Rectal smooth muscle tissue (tissue), 1 donor: ENCODE measurements around the gene POGK.
A peak's percentile ranks its signal among the peaks of the same experiment; 100 is the strongest.

Experiments used
- H3K27ac ChIP-seq: one replicate; pipeline ENCODE4 v1.7.0; 2013; ENCODE audit warnings: low read depth, low read length, inconsistent platforms
- H3K27me3 ChIP-seq: one replicate; pipeline ENCODE4 v1.7.0; 2013; ENCODE audit warnings: low read length; ENCODE audit not compliant: control insufficient read depth, insufficient read depth
- H3K36me3 ChIP-seq: one replicate; pipeline ENCODE4 v1.7.0; 2013; ENCODE audit warnings: low read length; ENCODE audit not compliant: control insufficient read depth, insufficient read depth
- H3K4me1 ChIP-seq: one replicate; pipeline ENCODE4 v1.7.0; 2013; ENCODE audit warnings: low read length; ENCODE audit not compliant: control insufficient read depth, insufficient read depth
- H3K4me3 ChIP-seq: one replicate; pipeline ENCODE4 v1.7.0; 2013; ENCODE audit warnings: low read length
- H3K9ac ChIP-seq: one replicate; pipeline ENCODE4 v1.7.0; 2013; ENCODE audit warnings: low read length

The POGK gene

DNA sequence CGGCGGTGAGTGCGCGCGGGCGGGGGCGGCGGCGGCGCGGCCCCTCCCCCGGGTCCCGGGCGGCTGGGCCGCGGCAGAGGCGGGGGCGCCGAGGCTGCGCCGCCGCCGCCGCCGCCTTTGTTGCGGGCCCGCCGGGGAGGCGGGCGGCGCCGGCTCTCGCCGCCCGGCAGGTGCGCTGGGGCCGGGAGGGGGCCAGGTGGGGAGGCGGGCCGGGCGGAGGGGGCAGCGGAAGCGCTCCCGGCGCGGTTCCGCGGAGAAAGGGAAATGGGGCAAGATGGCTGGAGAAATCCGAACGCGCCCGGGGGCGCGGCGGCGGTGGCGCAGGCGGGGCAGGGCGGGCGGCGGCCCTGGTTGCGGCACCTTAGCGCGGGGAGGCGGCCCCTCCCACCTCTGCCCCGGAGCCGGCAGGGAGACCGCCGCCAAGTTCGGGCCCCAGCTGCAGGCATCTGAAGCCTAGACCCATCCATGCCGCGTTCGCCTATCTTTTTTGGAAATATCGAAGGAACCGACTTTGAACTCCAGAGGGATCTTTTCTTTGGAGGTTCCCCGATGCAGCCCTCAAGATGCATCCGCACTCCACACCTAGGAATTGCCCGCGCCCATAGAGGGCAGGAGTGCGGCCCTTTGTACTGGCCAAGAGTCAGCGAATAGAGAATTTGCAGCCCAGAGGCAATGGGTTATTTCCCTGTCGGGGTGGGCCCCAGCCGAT, 479 bp downstream of the POGK start:
- Histone ChIP-seq H3K4me1 (peaks cover 29% of the 10 kb centered on the region), H3K4me3 (peak overlapping the region; percentile 95), H3K27me3 (no peaks in the 10 kb centered on the region), H3K9ac (peak overlapping the region; percentile 8), H3K27ac (peak overlapping the region; percentile 94), H3K36me3 (peaks cover 10% of the 10 kb centered on the region)

DNA sequence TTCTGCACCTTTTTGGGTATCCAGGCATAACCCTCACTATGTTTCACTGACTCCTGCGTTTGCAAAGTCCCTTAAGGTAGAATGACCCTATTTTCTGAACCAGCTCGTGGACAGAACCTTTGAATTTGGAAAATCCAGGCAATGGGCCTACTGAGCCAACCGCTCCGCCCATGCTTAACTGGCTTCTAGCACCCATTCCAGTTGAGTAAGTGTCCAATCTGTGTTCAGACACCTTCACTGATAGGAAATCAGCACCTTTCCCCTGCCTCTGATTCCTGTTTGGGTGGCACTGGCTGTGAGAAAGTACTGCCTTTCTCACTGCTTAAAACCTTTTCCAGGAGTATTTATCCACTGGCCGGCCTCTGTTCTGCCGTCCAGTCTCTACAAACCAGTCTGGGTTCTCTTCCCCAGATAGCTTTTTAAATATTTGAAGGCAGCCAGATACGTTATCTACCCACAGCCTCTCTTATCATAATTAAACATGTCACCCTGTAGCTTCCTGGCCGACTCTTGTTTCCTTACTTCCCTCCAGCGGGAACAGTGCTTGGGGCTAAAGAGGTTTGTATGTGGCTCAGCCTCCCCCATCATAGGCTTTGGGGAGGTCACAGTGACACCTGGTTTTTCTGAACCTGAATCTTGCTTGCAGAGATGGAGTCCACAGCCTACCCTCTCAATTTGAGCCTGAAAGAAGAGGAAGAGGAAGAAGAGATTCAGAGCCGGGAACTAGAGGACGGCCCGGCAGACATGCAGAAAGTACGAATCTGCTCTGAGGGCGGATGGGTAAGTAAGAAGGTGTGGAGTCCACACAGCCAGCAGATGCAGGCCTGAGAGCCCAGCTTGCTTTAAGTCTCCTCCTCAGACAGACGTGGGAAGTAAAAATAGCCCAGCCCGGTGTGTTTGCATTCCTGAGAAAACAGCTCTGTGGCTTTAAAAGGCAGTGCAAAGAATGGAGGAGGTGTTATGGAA, 1.3 kb downstream of the POGK start:
- Histone ChIP-seq H3K4me3 (peak overlapping the region; percentile 73), H3K27ac (peak overlapping the region; percentile 40), H3K27me3 (no peaks in the 10 kb centered on the region), H3K4me1 (peaks cover 29% of the 10 kb centered on the region), H3K36me3 (peaks cover 10% of the 10 kb centered on the region), H3K9ac (peak overlapping the region; percentile 8)

DNA sequence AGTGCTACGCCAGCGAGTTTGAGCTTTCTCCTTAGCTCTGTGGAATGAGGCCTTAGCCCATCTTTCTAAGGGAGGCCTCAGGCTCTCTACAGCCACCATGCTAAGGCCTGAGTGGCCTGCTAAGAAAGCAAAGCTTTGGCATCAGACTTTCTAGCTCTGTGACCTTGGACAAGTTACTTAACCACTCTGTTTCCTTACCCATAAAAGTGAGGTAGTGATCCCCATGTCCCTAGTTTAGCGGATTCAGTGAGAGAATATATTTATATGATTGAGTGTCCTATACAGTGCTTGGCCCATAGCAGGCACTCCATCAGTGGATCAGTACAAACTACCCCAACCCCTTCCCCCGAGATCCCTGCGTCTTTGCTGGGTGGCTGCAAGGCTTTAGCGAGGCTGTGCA, 4.0 kb downstream of the POGK start:
- Histone ChIP-seq H3K4me3 (no peak overlapping the region), H3K36me3 (peaks cover 14% of the 10 kb centered on the region), H3K9ac (no peak overlapping the region), H3K4me1 (peaks cover 29% of the 10 kb centered on the region), H3K27me3 (no peaks in the 10 kb centered on the region), H3K27ac (no peak overlapping the region)

DNA sequence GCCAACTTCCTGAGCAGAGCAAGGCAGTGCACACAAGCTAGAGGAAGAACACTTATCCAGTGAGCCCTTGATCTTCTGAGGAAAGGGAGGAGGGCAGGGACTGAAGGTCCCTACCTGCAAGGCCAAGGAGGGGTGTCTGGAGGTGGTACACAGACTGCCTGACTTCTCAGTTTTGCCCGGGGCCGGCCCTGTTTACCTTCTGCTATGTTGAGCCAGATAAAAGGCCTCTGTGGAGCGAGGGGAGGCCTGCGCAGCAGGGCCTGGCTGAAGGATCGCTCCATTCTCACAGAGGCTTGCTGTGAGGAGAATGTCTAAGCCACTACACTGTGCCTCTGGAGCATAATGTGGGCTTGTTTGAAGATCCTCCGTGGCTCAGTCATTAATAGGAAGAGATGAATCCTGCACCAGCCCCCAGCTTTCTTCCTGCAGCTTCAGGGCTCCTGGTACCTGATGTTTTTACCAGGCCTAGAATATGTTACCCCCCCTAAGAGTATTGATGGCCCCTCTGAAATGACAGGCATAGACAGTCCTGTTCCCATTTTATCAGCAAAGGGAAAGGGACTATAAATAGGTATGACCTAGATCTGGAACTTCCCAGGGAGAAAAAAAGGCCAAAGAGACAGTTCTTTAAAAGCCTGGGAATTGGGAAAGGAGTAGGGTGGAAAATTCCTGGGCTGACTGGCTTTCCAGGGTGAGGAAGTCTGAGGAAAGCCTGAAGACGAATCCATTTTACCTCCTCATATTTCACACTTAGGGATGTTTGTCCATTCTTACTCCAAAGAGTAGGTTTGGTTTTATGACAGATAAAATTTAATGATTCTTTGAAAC, 4.7 kb downstream of the POGK start:
- peaks cover 29% of the 10 kb centered on the region for H3K4me1 ChIP-seq
- no peak overlapping the region for H3K4me3 ChIP-seq
- peaks cover 15% of the 10 kb centered on the region for H3K36me3 ChIP-seq
- no peak overlapping the region for H3K27ac ChIP-seq
- H3K9ac ChIP-seq = no peak overlapping the region
- H3K27me3 ChIP-seq = no peaks in the 10 kb centered on the region

DNA sequence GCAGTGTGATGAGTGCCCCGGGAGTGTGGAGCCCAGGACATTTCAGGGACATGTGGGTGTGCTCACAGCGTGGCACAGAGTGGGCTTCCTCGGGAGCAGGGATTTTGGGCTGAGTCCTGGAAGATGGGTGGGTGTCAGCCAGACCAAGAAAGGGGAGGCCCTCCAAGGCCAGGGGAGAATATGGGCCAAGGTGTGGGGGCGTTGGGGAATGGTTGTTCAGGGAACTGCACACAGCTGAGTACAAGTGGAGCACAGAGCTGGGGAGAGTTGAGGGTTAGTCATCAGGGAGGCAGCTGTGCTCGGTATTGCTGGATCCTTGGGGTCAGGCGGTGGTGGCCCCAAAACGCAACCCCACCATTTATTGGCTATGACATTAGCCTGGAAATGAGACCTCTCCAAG, 5.5 kb downstream of the POGK start:
- Histone ChIP-seq H3K9ac (no peak overlapping the region), H3K4me3 (no peak overlapping the region), H3K36me3 (peaks cover 22% of the 10 kb centered on the region), H3K27me3 (no peaks in the 10 kb centered on the region), H3K4me1 (peaks cover 29% of the 10 kb centered on the region), H3K27ac (no peak overlapping the region)

DNA sequence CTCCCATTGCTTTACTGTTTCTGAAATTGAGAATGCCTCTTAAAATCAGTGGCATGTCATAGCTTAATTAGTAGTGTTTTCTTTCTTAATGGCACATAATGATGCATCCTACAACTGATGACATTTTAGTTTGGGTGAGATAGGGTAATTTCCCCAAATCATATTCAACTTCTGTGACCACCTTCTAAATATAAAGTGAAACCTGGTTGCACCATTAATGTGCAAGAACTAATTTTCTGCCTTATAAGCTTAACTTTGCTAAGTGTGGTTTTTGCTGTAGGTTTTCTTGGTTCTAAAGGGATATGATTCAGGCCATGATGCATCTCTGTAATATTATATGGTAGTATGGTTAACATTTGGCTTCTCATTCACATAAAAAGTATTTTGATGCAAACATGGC, 8.9 kb downstream of the POGK start:
- Histone ChIP-seq H3K4me3 (no peak overlapping the region), H3K27me3 (no peaks in the 10 kb centered on the region), H3K9ac (no peak overlapping the region), H3K36me3 (peaks cover 27% of the 10 kb centered on the region), H3K4me1 (peaks cover 11% of the 10 kb centered on the region), H3K27ac (no peak overlapping the region)

DNA sequence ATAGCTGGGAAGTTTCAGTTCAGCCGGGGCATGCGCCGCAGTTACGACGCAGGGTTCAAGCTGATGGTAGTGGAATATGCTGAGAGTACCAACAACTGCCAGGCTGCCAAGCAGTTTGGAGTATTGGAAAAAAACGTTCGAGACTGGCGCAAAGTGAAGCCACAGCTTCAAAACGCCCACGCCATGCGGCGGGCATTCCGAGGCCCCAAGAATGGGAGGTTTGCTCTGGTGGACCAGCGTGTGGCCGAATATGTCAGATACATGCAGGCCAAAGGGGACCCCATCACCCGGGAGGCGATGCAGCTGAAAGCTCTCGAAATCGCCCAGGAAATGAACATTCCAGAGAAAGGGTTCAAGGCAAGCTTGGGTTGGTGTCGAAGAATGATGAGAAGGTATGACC, 9.9 kb downstream of the POGK start:
- no peak overlapping the region for H3K27ac ChIP-seq
- no peak overlapping the region for H3K4me3 ChIP-seq
- peaks cover 27% of the 10 kb centered on the region for H3K36me3 ChIP-seq
- peaks cover 2% of the 10 kb centered on the region for H3K4me1 ChIP-seq
- H3K9ac ChIP-seq = no peak overlapping the region
- no peaks in the 10 kb centered on the region for H3K27me3 ChIP-seq

DNA sequence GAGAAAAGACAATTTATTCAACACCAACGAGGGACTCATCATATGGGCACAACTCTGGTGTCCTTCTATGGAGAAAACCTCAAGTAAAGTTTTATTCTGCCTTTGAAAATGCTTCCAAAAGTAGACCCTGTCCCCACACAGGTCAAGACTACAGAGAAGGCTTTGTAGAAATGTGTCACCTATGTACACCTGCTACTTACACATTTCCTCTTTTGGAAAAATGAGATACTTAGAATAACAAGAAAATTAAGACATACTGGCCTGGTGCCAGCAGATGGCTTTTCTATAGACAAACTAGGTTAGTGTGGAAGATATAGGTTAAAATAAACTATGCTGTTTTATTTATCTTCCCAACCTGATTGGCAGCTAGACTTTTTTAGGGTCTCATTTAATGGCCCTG, 13.6 kb downstream of the POGK start:
- Histone ChIP-seq H3K27me3 (no peaks in the 10 kb centered on the region), H3K9ac (no peak overlapping the region), H3K4me1 (peaks cover 2% of the 10 kb centered on the region), H3K4me3 (no peak overlapping the region), H3K36me3 (peaks cover 30% of the 10 kb centered on the region), H3K27ac (no peak overlapping the region)

DNA sequence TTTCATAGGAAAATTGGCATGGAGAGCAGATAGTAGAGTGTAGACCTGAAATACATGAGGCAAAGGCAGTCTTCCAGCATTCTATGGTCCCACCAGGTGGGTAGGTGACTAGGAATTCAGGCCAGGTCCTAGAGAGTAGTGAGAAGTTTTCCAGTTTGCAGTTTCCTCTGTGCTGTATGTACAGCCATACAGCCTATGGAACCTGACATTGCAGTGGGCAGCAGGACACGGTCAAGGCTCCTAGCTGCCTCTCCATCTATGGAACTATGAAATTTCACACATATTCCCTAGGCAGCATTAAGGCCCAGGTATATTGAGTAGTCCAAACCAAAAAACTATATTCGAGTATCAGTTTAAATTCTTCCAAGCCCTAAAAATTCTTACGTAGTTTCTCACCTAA, 16.3 kb downstream of the POGK start:
- peaks cover 18% of the 10 kb centered on the region for H3K36me3 ChIP-seq
- no peak overlapping the region for H3K4me3 ChIP-seq
- H3K9ac ChIP-seq = no peak overlapping the region
- peaks cover under 1% of the 10 kb centered on the region for H3K4me1 ChIP-seq
- no peak overlapping the region for H3K27ac ChIP-seq
- no peaks in the 10 kb centered on the region for H3K27me3 ChIP-seq

DNA sequence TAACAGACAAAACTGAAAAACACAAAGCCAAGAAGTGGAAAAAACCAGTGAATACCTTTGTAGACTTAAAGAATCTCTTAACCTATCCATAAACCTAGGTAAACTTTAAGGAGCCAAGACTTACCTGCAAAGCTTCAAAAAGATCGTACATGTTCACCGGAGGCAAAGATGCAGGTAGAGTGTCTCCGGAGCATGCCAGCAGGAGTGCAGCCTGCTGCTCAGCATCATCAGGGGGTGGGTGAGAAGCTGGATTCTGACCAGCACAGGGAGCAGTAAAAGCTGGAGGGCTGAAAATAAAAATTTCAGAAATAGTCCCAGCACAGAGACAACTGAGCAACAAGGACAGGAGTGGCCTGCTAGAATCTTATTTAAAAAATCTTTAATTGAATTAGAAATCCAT, 18.7 kb downstream of the POGK start:
- Histone ChIP-seq H3K36me3 (peaks cover 17% of the 10 kb centered on the region), H3K4me1 (no peaks in the 10 kb centered on the region), H3K4me3 (no peak overlapping the region), H3K27ac (no peak overlapping the region), H3K27me3 (no peaks in the 10 kb centered on the region), H3K9ac (no peak overlapping the region)

DNA sequence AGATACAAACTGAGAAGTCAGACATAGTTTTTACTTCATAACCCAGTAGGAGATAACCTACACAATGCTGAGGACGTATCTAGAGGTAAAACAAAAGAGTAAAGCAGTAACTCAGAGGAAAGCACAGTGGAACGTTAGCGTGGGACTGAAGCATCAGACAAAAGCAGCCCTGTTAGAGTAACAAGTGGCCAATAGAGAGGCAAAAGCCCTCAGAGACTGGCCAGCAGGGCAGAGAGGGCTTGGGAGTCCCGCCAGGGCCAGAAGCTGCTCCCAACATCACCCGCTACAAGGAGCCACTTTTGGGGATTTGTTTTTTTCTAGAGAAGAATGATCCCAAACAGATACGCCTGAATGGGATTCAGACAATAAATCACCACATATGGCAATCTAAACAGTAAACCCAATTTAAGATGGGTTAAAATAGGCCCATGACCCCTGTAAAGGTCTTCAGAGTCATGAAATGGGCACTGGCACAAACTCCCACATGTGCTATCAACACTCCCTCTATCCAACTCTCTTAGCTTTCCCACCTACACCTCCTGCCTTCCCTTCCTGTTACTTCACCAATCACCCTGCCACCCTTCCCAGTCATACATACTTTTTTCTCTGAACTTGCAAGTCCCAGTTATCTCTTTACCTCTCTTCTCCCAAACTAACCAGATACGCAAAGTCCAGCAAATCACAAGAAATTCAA, 19.6 kb downstream of the POGK start:
- no peaks in the 10 kb centered on the region for H3K27me3 ChIP-seq
- no peaks in the 10 kb centered on the region for H3K4me1 ChIP-seq
- H3K4me3 ChIP-seq = no peak overlapping the region
- peaks cover 17% of the 10 kb centered on the region for H3K36me3 ChIP-seq
- H3K9ac ChIP-seq = no peak overlapping the region
- H3K27ac ChIP-seq = no peak overlapping the region

DNA sequence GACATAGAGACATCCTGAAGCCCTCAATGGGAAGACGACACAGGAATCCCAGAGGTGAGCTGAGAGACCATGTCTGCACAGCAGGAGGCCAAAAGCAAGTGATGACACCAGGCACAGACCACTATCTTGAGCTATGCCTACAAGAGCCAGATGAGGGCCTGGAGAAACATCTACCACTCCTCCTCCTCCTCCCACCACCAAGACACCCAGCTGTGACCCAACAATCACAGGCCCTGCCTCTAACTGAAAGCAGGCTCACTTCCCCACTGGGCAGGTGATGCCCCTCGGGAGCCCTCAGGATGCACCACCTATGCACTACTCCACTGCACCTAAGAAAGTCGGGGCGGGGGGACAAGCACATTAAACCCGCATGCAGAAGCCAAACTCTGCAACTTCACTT, 20.3 kb downstream of the POGK start:
- H3K9ac ChIP-seq = no peak overlapping the region
- H3K4me3 ChIP-seq = no peak overlapping the region
- no peaks in the 10 kb centered on the region for H3K27me3 ChIP-seq
- no peak overlapping the region for H3K27ac ChIP-seq
- H3K36me3 ChIP-seq = peaks cover 19% of the 10 kb centered on the region
- H3K4me1 ChIP-seq = no peaks in the 10 kb centered on the region
